Activated B cell treated with CpG ODN at 0.5 μM for 24 hours (primary cell): ENCODE data around the gene OXNAD1. TPM values are rescaled to one million over a fixed set of nuclear protein-coding genes. Genes with fewer than 3 reads are reported as not detected.

Experiments
- ATAC-seq: fragments of 200-7000 bp; cut with Tn5 transposase; one replicate; pipeline ENCODE4 v1.10.0; 2021; ENCODE audit warnings: low read depth, mild to moderate bottlenecking, moderate library complexity
- CTCF ChIA-PET: fragments of 350-600 bp; sonication (Branson Sonifier 250); formaldehyde crosslinking; loops from one replicate; lab custom pipeline; 2021; ENCODE audit warnings: antibody characterized with exemption; lab: Charles Lee
- POLR2A ChIA-PET: fragments of 350-600 bp; sonication (Branson Sonifier 250); formaldehyde crosslinking; loops from one replicate; lab custom pipeline; 2021; ENCODE audit warnings: antibody characterized with exemption; lab: Charles Lee
- DNase-seq: peaks from one replicate; pipeline ENCODE4 v3.0.0; 2022
- H3K27ac Mint-ChIP-seq: one replicate; pipeline ENCODE4 v1.8.0; 2020; ENCODE audit warnings: mixed read lengths
- H3K27me3 Mint-ChIP-seq: one replicate; pipeline ENCODE4 v1.8.0; 2021; ENCODE audit warnings: mixed read lengths
- H3K36me3 Mint-ChIP-seq: one replicate; pipeline ENCODE4 v1.8.0; 2021; ENCODE audit warnings: low read depth, mixed read lengths
- H3K4me1 Mint-ChIP-seq: one replicate; pipeline ENCODE4 v1.8.0; 2021; ENCODE audit warnings: mixed read lengths
- H3K4me3 Mint-ChIP-seq: one replicate; pipeline ENCODE4 v1.8.0; 2020; ENCODE audit warnings: mild to moderate bottlenecking, mixed read lengths
- H3K9me3 Mint-ChIP-seq: one replicate; pipeline ENCODE4 v1.8.0; 2020; ENCODE audit warnings: mixed read lengths
- CTCF ChIP-seq: fragments of 200-600 bp; IDR thresholded peaks from one replicate; pipeline ENCODE4 v1.8.0; 2022; ENCODE audit warnings: antibody characterized with exemption, mild to moderate bottlenecking
- intact Hi-C: fragments of 100-400 bp; cut with micrococcal nuclease; formaldehyde crosslinking; loops from one replicate; pipeline ENCODE4 v1.15.1; 2024
- total RNA-seq: library from RNA; stranded (reverse); gene quantifications from 2 replicates; pipeline ENCODE4 v1.2.3, GENCODE V29; 2022

The OXNAD1 gene
- total RNA-seq, 1 donor from 2014 or later, result 8.7 TPM

GRCh38 chr3:16320711-16321110 is 55.7 kb downstream of the OXNAD1 start:
- DNase-seq (no peak), ATAC-seq (no peak)
- peaks cover 90% of the 10 kb centered on the region for H3K36me3 Mint-ChIP-seq
- H3K27ac Mint-ChIP-seq, result no peak overlapping the region
- H3K4me1 Mint-ChIP-seq, result peaks cover 2% of the 10 kb centered on the region
- intact Hi-C loops, result no loop called here
- H3K4me3 Mint-ChIP-seq, result no peak overlapping the region
- no peak for TF ChIP-seq CTCF
- ChIA-PET CTCF (interaction anchor here (0.8 kb wide), 1 partner anchor 17 kb away, joined by 3 read pairs; no protein-coding TSS in a partner anchor), POLR2A (no interaction called here)
- no peaks in the 10 kb centered on the region for H3K27me3 Mint-ChIP-seq
- no peaks in the 10 kb centered on the region for H3K9me3 Mint-ChIP-seq

GRCh38 chr3:16322189-16322588 is 57.2 kb downstream of the OXNAD1 start:
- no peak for TF ChIP-seq CTCF
- Mint-ChIP-seq H3K27ac (peak overlapping the region; percentile 24), H3K4me3 (no peak overlapping the region), H3K27me3 (no peaks in the 10 kb centered on the region), H3K36me3 (peaks cover 90% of the 10 kb centered on the region), H3K4me1 (peaks cover 2% of the 10 kb centered on the region), H3K9me3 (no peaks in the 10 kb centered on the region)
- DNase-seq, result no peak
- intact Hi-C loops, result no loop called here
- ATAC-seq, result no peak
- CTCF ChIA-PET, result no interaction called here
- POLR2A ChIA-PET, result no interaction called here

GRCh38 chr3:16323737-16324136 is 58.7 kb downstream of the OXNAD1 start:
- POLR2A ChIA-PET, result no interaction called here
- Mint-ChIP-seq H3K9me3 (no peaks in the 10 kb centered on the region), H3K4me1 (peaks cover 2% of the 10 kb centered on the region), H3K36me3 (peaks cover 86% of the 10 kb centered on the region), H3K27ac (no peak overlapping the region), H3K27me3 (no peaks in the 10 kb centered on the region), H3K4me3 (no peak overlapping the region)
- intact Hi-C loops, result no loop called here
- CTCF ChIA-PET, result no interaction called here
- DNase-seq (no peak), ATAC-seq (no peak)
- no peak for TF ChIP-seq CTCF

- H3K4me3 Mint-ChIP-seq, result no peak overlapping the region
- H3K9me3 Mint-ChIP-seq, result no peaks in the 10 kb centered on the region
- CTCF ChIA-PET, result interaction anchor here (1.4 kb wide), 1 partner anchor 36 kb away, joined by 4 read pairs; no protein-coding TSS in a partner anchor
- intact Hi-C loops, result no loop called here
- ATAC-seq (no peak), DNase-seq (no peak)
- H3K4me1 Mint-ChIP-seq, result no peaks in the 10 kb centered on the region
- POLR2A ChIA-PET, result no interaction called here
- H3K36me3 Mint-ChIP-seq, result peaks cover 86% of the 10 kb centered on the region
- no peak for TF ChIP-seq CTCF
- H3K27me3 Mint-ChIP-seq, result no peaks in the 10 kb centered on the region
- no peak overlapping the region for H3K27ac Mint-ChIP-seq
Observed at GRCh38 chr3:16325850-16326249, 60.8 kb downstream of the OXNAD1 start.

- H3K27ac Mint-ChIP-seq, result no peak overlapping the region
- POLR2A ChIA-PET, result no interaction called here
- H3K4me1 Mint-ChIP-seq, result no peaks in the 10 kb centered on the region
- peaks cover 86% of the 10 kb centered on the region for H3K36me3 Mint-ChIP-seq
- no peaks in the 10 kb centered on the region for H3K27me3 Mint-ChIP-seq
- no peak overlapping the region for H3K4me3 Mint-ChIP-seq
- no peak for TF ChIP-seq CTCF
- CTCF ChIA-PET, result interaction anchor here (1.4 kb wide), 1 partner anchor 37 kb away, joined by 4 read pairs; no protein-coding TSS in a partner anchor
- intact Hi-C loops, result no loop called here
- peaks cover 4% of the 10 kb centered on the region for H3K9me3 Mint-ChIP-seq
- ATAC-seq (no peak), DNase-seq (no peak)
Observed at GRCh38 chr3:16326724-16327349, 61.8 kb downstream of the OXNAD1 start.
